Lung (tissue), 12 donors: ENCODE data around the gene CEP192. TPM values are rescaled to one million over a fixed set of nuclear protein-coding genes. Genes with fewer than 3 reads are reported as not detected.

Source experiments
- ATAC-seq: fragments of 200-7000 bp; cut with Tn5 transposase; one replicate; pipeline ENCODE4 v1.9.1; 2020; ENCODE audit warnings: moderate number of reproducible peaks; ENCODE audit not compliant: insufficient read depth, low FRiP score
- DNase-seq, 3 donors: peaks; one replicate each; pipeline ENCODE4 v3.0.0-alpha.2; 2013 to 2017
- H3K27ac ChIP-seq, 2 donors: one replicate each; pipeline ENCODE4 v1.5.1; 2013; ENCODE audit warnings: mild to moderate bottlenecking in 2 of 2, moderate library complexity in 2 of 2, control low read depth in 1 of 2, inconsistent platforms in 1 of 2, low read depth in 1 of 2, low read length in 1 of 2
- H3K27me3 ChIP-seq, 3 donors: one replicate each; pipeline ENCODE4 v1.5.1; 2013; ENCODE audit warnings: low read length in 2 of 3; ENCODE audit not compliant: control insufficient read depth in 3 of 3, insufficient read depth in 3 of 3
- H3K36me3 ChIP-seq, 4 donors: one replicate each; pipeline ENCODE4 v1.5.1; 2013; ENCODE audit warnings: low read length in 4 of 4, mild to moderate bottlenecking in 1 of 4, moderate library complexity in 1 of 4; ENCODE audit not compliant: control insufficient read depth in 4 of 4, insufficient read depth in 4 of 4
- H3K4me1 ChIP-seq, 5 donors: one replicate each; pipeline ENCODE4 v1.5.1; 2013; ENCODE audit warnings: low read length in 5 of 5, mild to moderate bottlenecking in 2 of 5, moderate library complexity in 1 of 5; ENCODE audit not compliant: control insufficient read depth in 5 of 5, insufficient read depth in 5 of 5
- H3K4me3 ChIP-seq: one replicate; pipeline ENCODE4 v1.5.1; 2013; ENCODE audit warnings: mild to moderate bottlenecking, control low read depth, moderate library complexity
- H3K9ac ChIP-seq, 2 donors: one replicate each; pipeline ENCODE4 v1.5.1; 2013; ENCODE audit warnings: low read length in 2 of 2, control low read depth in 1 of 2; ENCODE audit not compliant: insufficient read depth in 1 of 2
- H3K9me3 ChIP-seq, 4 donors: one replicate each; pipeline ENCODE4 v1.5.1; 2013; ENCODE audit warnings: low read length in 3 of 4, mild to moderate bottlenecking in 1 of 4, moderate library complexity in 1 of 4; ENCODE audit not compliant: control insufficient read depth in 4 of 4, insufficient read depth in 3 of 4
- WGBS, 2 donors: extraction: QIAGEN DNeasy Blood & Tissue Kit; methylation state at CpG; one replicate each; pipeline ENCODE4 v1.1.7; 2013; 5-methylcytosine and 5-hydroxymethylcytosine counted together
- polyA plus RNA-seq, 2 donors: library from polyadenylated mRNA; stranded (reverse); fragments of 200-250 nt; gene quantifications; one replicate each; pipeline ENCODE4 v1.2.1, GENCODE V29; 2013
- total RNA-seq, 2 donors: library from RNA; depleted of rRNA in 1 of 2; stranded (reverse); fragments of >200 nt in 1 of 2; gene quantifications; one replicate each; pipeline ENCODE4 v1.2.1, GENCODE V29; 2014 to 2021
- TF ChIP-seq, protein P1 (sequence below): IDR thresholded peaks from 2 replicates; pipeline ENCODE4 v1.5.1; 2012; ENCODE audit warnings: mild to moderate bottlenecking; ENCODE audit errors: control extremely low read depth, extremely low read depth
- donor health status: control.
- donor health status: control.
- donor health status: Bipolar disorder and iron deficiency.
- donor health status: healthy.
- donor health status: DM: yes; HTN: yes; CAD: no.

CEP192 gene
- total and polyA plus RNA-seq, 4 donors: 8.0 to 43.0 (median 16.6) TPM

GRCh38 chr18:13014818-13015217, 23.7 kb downstream of the CEP192 start:
- no peaks in the 10 kb centered on the region for H3K9me3 ChIP-seq
- H3K4me1 ChIP-seq: peaks cover 0 to 9% (median 0%) of the 10 kb centered on the region in 5 donors
- peaks cover 23 to 41% (median 26%) of the 10 kb centered on the region in 4 donors for H3K36me3 ChIP-seq
- H3K27ac ChIP-seq: peak overlapping the region in 1 of 2 donors; percentile 60
- DNase-seq: no peak
- H3K9ac ChIP-seq: no peak overlapping the region
- TF ChIP-seq, protein P1, sequence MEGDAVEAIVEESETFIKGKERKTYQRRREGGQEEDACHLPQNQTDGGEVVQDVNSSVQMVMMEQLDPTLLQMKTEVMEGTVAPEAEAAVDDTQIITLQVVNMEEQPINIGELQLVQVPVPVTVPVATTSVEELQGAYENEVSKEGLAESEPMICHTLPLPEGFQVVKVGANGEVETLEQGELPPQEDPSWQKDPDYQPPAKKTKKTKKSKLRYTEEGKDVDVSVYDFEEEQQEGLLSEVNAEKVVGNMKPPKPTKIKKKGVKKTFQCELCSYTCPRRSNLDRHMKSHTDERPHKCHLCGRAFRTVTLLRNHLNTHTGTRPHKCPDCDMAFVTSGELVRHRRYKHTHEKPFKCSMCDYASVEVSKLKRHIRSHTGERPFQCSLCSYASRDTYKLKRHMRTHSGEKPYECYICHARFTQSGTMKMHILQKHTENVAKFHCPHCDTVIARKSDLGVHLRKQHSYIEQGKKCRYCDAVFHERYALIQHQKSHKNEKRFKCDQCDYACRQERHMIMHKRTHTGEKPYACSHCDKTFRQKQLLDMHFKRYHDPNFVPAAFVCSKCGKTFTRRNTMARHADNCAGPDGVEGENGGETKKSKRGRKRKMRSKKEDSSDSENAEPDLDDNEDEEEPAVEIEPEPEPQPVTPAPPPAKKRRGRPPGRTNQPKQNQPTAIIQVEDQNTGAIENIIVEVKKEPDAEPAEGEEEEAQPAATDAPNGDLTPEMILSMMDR: no peak
- H3K27me3 ChIP-seq: no peaks in the 10 kb centered on the region
- ATAC-seq: no peak
- 87 to 94% methylated on average over 4 of the region's 4 CpGs for WGBS, 2 donors
- H3K4me3 ChIP-seq: no peak overlapping the region

DNA sequence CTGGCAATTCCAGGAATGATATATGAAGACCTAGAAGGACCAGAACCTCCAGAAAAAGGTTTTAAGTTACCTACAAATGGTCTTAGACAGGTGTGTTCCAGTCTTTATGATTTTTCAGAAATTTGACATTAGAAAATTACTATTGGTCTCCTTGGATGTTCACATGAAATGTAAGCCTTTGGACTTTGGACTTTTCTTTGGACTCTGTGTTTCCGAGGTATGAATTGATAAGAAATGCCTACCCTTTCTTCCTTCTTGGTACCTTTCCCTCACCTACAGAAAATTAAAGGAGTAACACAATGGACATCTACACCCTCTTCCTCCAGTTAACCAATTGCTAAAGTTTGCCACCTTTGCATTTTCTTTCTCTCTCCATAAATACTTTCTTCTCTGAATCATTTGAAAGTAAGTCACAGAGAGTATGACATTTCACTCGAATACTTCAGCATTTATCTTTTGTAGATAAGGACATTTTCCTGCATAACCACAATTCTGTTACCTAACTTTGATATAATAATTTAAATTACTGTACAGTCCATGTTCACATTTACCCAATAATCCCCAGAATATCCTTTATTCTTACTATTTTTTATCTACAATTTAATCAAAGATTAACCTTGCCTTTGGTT, 26.2 kb downstream of the CEP192 start:
- Histone ChIP-seq H3K4me3 (no peak overlapping the region), H3K9ac (no peak overlapping the region), H3K27me3 (no peaks in the 10 kb centered on the region), H3K9me3 (peaks cover 0 to 2% (median 0%) of the 10 kb centered on the region in 4 donors), H3K4me1 (peaks cover 0 to 9% (median 0%) of the 10 kb centered on the region in 5 donors), H3K27ac (no peak overlapping the region), H3K36me3 (peaks cover 19 to 35% (median 26%) of the 10 kb centered on the region in 4 donors)
- WGBS, 2 donors: 89 to 94% methylated on average over 2 of the region's 2 CpGs
- TF ChIP-seq, protein P1: no peak
- ATAC-seq: no peak
- DNase-seq: no peak

GRCh38 chr18:13018374-13018773, 27.2 kb downstream of the CEP192 start:
- Histone ChIP-seq H3K9me3 (peaks cover 0 to 4% (median 0%) of the 10 kb centered on the region in 4 donors), H3K9ac (no peak overlapping the region), H3K4me3 (no peak overlapping the region), H3K36me3 (peaks cover 16 to 34% (median 24%) of the 10 kb centered on the region in 4 donors), H3K27me3 (no peaks in the 10 kb centered on the region), H3K4me1 (peaks cover 0 to 9% (median 0%) of the 10 kb centered on the region in 5 donors), H3K27ac (no peak overlapping the region)
- ATAC-seq (no peak), DNase-seq (no peak)
- 90 to 92% methylated on average over 2 of the region's 2 CpGs for WGBS, 2 donors
- TF ChIP-seq, protein P1: no peak
